ENCODE results near the gene USP35.

DNA sequence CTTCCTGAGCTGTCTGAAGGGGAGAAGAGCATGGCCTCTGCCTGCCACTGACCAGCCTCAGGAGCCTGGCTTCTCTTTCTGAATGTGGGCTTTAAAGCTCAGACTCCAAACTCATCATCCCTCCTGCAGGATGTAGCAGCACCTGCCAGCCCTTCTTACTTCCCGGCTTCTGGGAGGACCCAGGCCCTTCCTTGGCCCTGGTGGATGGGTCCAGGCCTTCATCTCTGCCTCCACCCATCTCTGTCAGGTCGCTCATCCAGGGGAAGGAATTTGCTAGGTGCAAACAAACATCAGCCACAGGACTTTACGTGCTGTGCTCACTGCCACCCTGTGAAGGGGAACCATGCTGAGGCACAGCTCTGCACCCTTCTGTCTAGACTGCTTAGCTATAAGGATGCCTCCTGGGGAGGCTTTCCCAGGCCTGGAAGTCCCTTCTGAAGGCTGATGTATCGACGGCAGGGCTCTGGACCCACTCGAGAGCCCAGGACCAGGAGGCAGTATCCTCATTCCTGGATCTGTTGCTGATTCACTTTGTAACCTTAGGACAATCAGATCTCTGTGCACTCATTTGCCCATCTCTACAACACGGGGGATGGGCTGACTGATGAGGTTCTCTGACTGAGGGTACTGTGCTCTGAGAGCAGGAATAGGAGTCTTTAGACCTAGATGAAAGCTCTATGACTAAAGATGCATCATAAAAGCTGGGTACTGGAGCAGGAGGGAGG is 30.9 kb downstream of the USP35 start:
- no peak for TF ChIP-seq POLR2A (IDR thresholded peaks at IDR 0.05)
- TF ChIP-seq, protein P1, sequence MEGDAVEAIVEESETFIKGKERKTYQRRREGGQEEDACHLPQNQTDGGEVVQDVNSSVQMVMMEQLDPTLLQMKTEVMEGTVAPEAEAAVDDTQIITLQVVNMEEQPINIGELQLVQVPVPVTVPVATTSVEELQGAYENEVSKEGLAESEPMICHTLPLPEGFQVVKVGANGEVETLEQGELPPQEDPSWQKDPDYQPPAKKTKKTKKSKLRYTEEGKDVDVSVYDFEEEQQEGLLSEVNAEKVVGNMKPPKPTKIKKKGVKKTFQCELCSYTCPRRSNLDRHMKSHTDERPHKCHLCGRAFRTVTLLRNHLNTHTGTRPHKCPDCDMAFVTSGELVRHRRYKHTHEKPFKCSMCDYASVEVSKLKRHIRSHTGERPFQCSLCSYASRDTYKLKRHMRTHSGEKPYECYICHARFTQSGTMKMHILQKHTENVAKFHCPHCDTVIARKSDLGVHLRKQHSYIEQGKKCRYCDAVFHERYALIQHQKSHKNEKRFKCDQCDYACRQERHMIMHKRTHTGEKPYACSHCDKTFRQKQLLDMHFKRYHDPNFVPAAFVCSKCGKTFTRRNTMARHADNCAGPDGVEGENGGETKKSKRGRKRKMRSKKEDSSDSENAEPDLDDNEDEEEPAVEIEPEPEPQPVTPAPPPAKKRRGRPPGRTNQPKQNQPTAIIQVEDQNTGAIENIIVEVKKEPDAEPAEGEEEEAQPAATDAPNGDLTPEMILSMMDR (IDR thresholded peaks at IDR 0.05) = no peak

Measured in Peyer's patch (tissue), 4 donors.